Activated T-cell treated with anti-CD3 and anti-CD28 coated beads, Interleukin-2, amount 50 U/mL, for 4 hours (primary cell): ENCODE results near the gene USF1. TPM values are rescaled to one million over a fixed set of nuclear protein-coding genes. Genes with fewer than 3 reads are reported as not detected.

Source experiments
- ATAC-seq, 2 donors: fragments of 200-7000 bp; cut with Tn5 transposase; one replicate each; pipeline ENCODE4 v1.10.0; 2021
- DNase-seq: peaks from one replicate; pipeline ENCODE4 v3.0.0-alpha.2; 2020
- H3K27me3 Mint-ChIP-seq: one replicate; pipeline ENCODE4 v1.8.0; 2021; ENCODE audit warnings: low read depth, mixed read lengths
- H3K36me3 Mint-ChIP-seq: one replicate; pipeline ENCODE4 v1.8.0; 2022; ENCODE audit warnings: mixed read lengths; ENCODE audit not compliant: insufficient read depth
- H3K4me1 Mint-ChIP-seq: one replicate; pipeline ENCODE4 v1.8.0; 2021; ENCODE audit warnings: low read depth, mixed read lengths
- H3K4me3 Mint-ChIP-seq: one replicate; pipeline ENCODE4 v1.8.0; 2021; ENCODE audit warnings: mild to moderate bottlenecking, moderate library complexity, mixed read lengths
- H3K9me3 Mint-ChIP-seq: one replicate; pipeline ENCODE4 v1.8.0; 2021; ENCODE audit warnings: mixed read lengths
- total RNA-seq, 3 donors: library from RNA; stranded (reverse); gene quantifications; one replicate each; pipeline ENCODE4 v1.2.1, GENCODE V29; 2021

Gene USF1
- total RNA-seq, 3 donors from 2014 or later = 44.3 to 53.0 (median 44.9) TPM

- DNase-seq (no peak), ATAC-seq (no peak)
- Mint-ChIP-seq H3K4me3 (no peak overlapping the region), H3K9me3 (no peaks in the 10 kb centered on the region), H3K27me3 (no peaks in the 10 kb centered on the region), H3K36me3 (no peaks in the 10 kb centered on the region), H3K4me1 (no peaks in the 10 kb centered on the region)
Observed at GRCh38 chr1:161083748-161084596, 38.2 kb upstream of the USF1 start.

GRCh38 chr1:161082996-161083747, 37.4 kb upstream of the USF1 start:
- H3K36me3 Mint-ChIP-seq = no peaks in the 10 kb centered on the region
- ATAC-seq = peak in 1 of 2 donors; percentile 35
- no peaks in the 10 kb centered on the region for H3K4me1 Mint-ChIP-seq
- no peaks in the 10 kb centered on the region for H3K9me3 Mint-ChIP-seq
- no peak for DNase-seq
- no peaks in the 10 kb centered on the region for H3K27me3 Mint-ChIP-seq
- H3K4me3 Mint-ChIP-seq = no peak overlapping the region

- Mint-ChIP-seq H3K4me3 (no peak overlapping the region), H3K4me1 (no peaks in the 10 kb centered on the region), H3K9me3 (no peaks in the 10 kb centered on the region), H3K27me3 (no peaks in the 10 kb centered on the region), H3K36me3 (no peaks in the 10 kb centered on the region)
- no peak for ATAC-seq
- DNase-seq = no peak
Observed at GRCh38 chr1:161082483-161082882, 36.7 kb upstream of the USF1 start.

GRCh38 chr1:161081519-161081918, 35.7 kb upstream of the USF1 start:
- Mint-ChIP-seq H3K9me3 (no peaks in the 10 kb centered on the region), H3K36me3 (no peaks in the 10 kb centered on the region), H3K27me3 (no peaks in the 10 kb centered on the region), H3K4me1 (no peaks in the 10 kb centered on the region), H3K4me3 (no peak overlapping the region)
- ATAC-seq (no peak), DNase-seq (no peak)

- Mint-ChIP-seq H3K27me3 (no peaks in the 10 kb centered on the region), H3K36me3 (no peaks in the 10 kb centered on the region), H3K9me3 (no peaks in the 10 kb centered on the region), H3K4me3 (no peak overlapping the region), H3K4me1 (no peaks in the 10 kb centered on the region)
- DNase-seq (no peak), ATAC-seq (no peak)
Observed at GRCh38 chr1:161080441-161081405, 34.9 kb upstream of the USF1 start.

- Mint-ChIP-seq H3K4me3 (no peak overlapping the region), H3K9me3 (no peaks in the 10 kb centered on the region), H3K36me3 (no peaks in the 10 kb centered on the region), H3K4me1 (no peaks in the 10 kb centered on the region), H3K27me3 (no peaks in the 10 kb centered on the region)
- ATAC-seq (no peak), DNase-seq (no peak)
Observed at GRCh38 chr1:161079436-161080110, 33.8 kb upstream of the USF1 start.

- no peaks in the 10 kb centered on the region for H3K36me3 Mint-ChIP-seq
Observed at GRCh38 chr1:161077426-161077825, 31.6 kb upstream of the USF1 start.

GRCh38 chr1:161076410-161076809, 30.6 kb upstream of the USF1 start:
- Mint-ChIP-seq H3K36me3 (no peaks in the 10 kb centered on the region), H3K27me3 (no peaks in the 10 kb centered on the region), H3K4me1 (peaks cover 9% of the 10 kb centered on the region), H3K9me3 (no peaks in the 10 kb centered on the region), H3K4me3 (no peak overlapping the region)
- ATAC-seq (no peak), DNase-seq (no peak)

More at GRCh38 chr1:161077426-161077825, 31.6 kb upstream of the USF1 start:
- ATAC-seq (no peak), DNase-seq (no peak)
- H3K4me1 Mint-ChIP-seq = peaks cover 2% of the 10 kb centered on the region
- no peak overlapping the region for H3K4me3 Mint-ChIP-seq
- no peaks in the 10 kb centered on the region for H3K27me3 Mint-ChIP-seq
- H3K9me3 Mint-ChIP-seq = no peaks in the 10 kb centered on the region

GRCh38 chr1:161074676-161075368, 29.0 kb upstream of the USF1 start:
- Mint-ChIP-seq H3K9me3 (no peaks in the 10 kb centered on the region), H3K27me3 (no peaks in the 10 kb centered on the region), H3K4me1 (peaks cover 24% of the 10 kb centered on the region), H3K4me3 (no peak overlapping the region), H3K36me3 (no peaks in the 10 kb centered on the region)
- ATAC-seq (no peak), DNase-seq (no peak)

GRCh38 chr1:161073474-161074121, 27.8 kb upstream of the USF1 start:
- H3K4me3 Mint-ChIP-seq = no peak overlapping the region
- peaks cover 30% of the 10 kb centered on the region for H3K4me1 Mint-ChIP-seq
- H3K9me3 Mint-ChIP-seq = no peaks in the 10 kb centered on the region
- ATAC-seq = no peak
- no peaks in the 10 kb centered on the region for H3K36me3 Mint-ChIP-seq
- DNase-seq = no peak
- no peaks in the 10 kb centered on the region for H3K27me3 Mint-ChIP-seq

GRCh38 chr1:161072751-161073449, 27.1 kb upstream of the USF1 start:
- Mint-ChIP-seq H3K27me3 (no peaks in the 10 kb centered on the region), H3K36me3 (no peaks in the 10 kb centered on the region), H3K9me3 (no peaks in the 10 kb centered on the region)

GRCh38 chr1:161071886-161072371, 26.2 kb upstream of the USF1 start:
- ATAC-seq (no peak), DNase-seq (peak; percentile 37)
- Mint-ChIP-seq H3K4me3 (no peak overlapping the region), H3K27me3 (no peaks in the 10 kb centered on the region), H3K9me3 (no peaks in the 10 kb centered on the region), H3K36me3 (peaks cover under 1% of the 10 kb centered on the region), H3K4me1 (peaks cover 45% of the 10 kb centered on the region)

More at GRCh38 chr1:161072751-161073449, 27.1 kb upstream of the USF1 start:
- ATAC-seq (no peak), DNase-seq (no peak)
- Mint-ChIP-seq H3K4me3 (no peak overlapping the region), H3K4me1 (peaks cover 37% of the 10 kb centered on the region)
